GM12878 (cell line): ENCODE data around the gene PLB1. TPM values are rescaled to one million over a fixed set of nuclear protein-coding genes. Genes with fewer than 3 reads are reported as not detected.

Source experiments
- ATAC-seq: fragments of 200-7000 bp; cut with Tn5 transposase; 3 replicates; pipeline ENCODE4 v1.9.1; 2020; ENCODE audit warnings: mild to moderate bottlenecking, moderate library complexity
- BruUV-seq: library from RNA; stranded (reverse); fragments of 400-500 nt; replicated peaks from 2 replicates; lab custom pipeline; 2021; lab: Mats Ljungman, UMichigan
- CTCF ChIA-PET: fragments of 300-600 bp; sonication (Branson Sonifier 250); formaldehyde crosslinking; extraction: SDS; loops from one replicate; lab custom pipeline; 2021; ENCODE audit warnings: inconsistent platforms; lab: Yijun Ruan, JAX
- POLR2A ChIA-PET: fragments of 350-600 bp; formaldehyde crosslinking; extraction: SDS; loops from one replicate; lab custom pipeline; 2021; ENCODE audit warnings: inconsistent platforms; lab: Charles Lee
- RAD21 ChIA-PET: fragments of 300-600 bp; sonication (Branson Sonifier 250); formaldehyde crosslinking; loops from one replicate; lab custom pipeline; 2023; ENCODE audit warnings: antibody characterized with exemption; ENCODE audit not compliant: unreplicated experiment; lab: Charles Lee
- SMC1A ChIA-PET: fragments of 300-600 bp; sonication (Branson Sonifier 250); formaldehyde crosslinking; loops from one replicate; lab custom pipeline; 2023; ENCODE audit not compliant: unreplicated experiment, uncharacterized antibody; lab: Charles Lee
- DNase-seq: peaks from one replicate; pipeline ENCODE4 v3.0.0-alpha.2; 2011; ENCODE audit warnings: low read depth, low spot score
- FAIRE-seq: peaks from 3 replicates; lab custom pipeline; 2011; peaks lifted over from hg19 to GRCh38; lab: Jason Lieb, UNC
- H2AFZ ChIP-seq: 2 replicates; pipeline ENCODE4 v1.6.0; 2011; ENCODE audit warnings: low read depth, low read length, control low read depth; ENCODE audit not compliant: control insufficient read depth
- H3K27ac ChIP-seq: 2 replicates; pipeline ENCODE4 v1.5.1; 2011; ENCODE audit warnings: control low read depth; ENCODE audit not compliant: control insufficient read depth, insufficient read depth
- H3K27me3 ChIP-seq, 2 experiments: replicated peaks in 1 of 2; 2 replicates each; pipeline versions ENCODE4 v1.6.0 to v1.6.1; 2011; ENCODE audit warnings: low read length in 1 of 2; ENCODE audit not compliant: control insufficient read depth in 2 of 2, insufficient read depth in 2 of 2
- H3K36me3 ChIP-seq, 2 experiments: 2 replicates each; pipeline ENCODE4 v1.5.1; 2011; ENCODE audit warnings: low read length in 1 of 2; ENCODE audit not compliant: control insufficient read depth in 2 of 2, insufficient read depth in 2 of 2
- H3K4me1 ChIP-seq: 2 replicates; pipeline ENCODE4 v1.6.1; 2011; ENCODE audit warnings: mild to moderate bottlenecking, low read length, moderate library complexity, mixed read lengths; ENCODE audit not compliant: control insufficient read depth, insufficient read depth
- H3K4me2 ChIP-seq: 2 replicates; pipeline ENCODE4 v1.6.0; 2011; ENCODE audit warnings: control low read depth; ENCODE audit not compliant: control insufficient read depth, insufficient read depth
- H3K4me3 ChIP-seq: fragments of 200-600 bp; sonication (generic); 2 replicates; pipeline ENCODE4 v1.5.1; 2016
- H3K79me2 ChIP-seq: 2 replicates; pipeline ENCODE4 v1.6.0; 2011; ENCODE audit warnings: low read length; ENCODE audit not compliant: control insufficient read depth, insufficient read depth
- H3K9ac ChIP-seq: 2 replicates; pipeline ENCODE4 v1.8.0; 2011; ENCODE audit warnings: low read length, control low read depth, mixed read lengths; ENCODE audit not compliant: control insufficient read depth, insufficient read depth
- H3K9me3 ChIP-seq: replicated peaks from 3 replicates; pipeline ENCODE4 v1.5.1; 2011; ENCODE audit warnings: mild to moderate bottlenecking, low read length; ENCODE audit not compliant: control insufficient read depth, insufficient read depth
- H4K20me1 ChIP-seq: 2 replicates; pipeline ENCODE4 v1.6.0; 2011; ENCODE audit not compliant: control insufficient read depth, insufficient read depth
- BMI1 ChIP-seq: fragments of 450-650 bp; IDR thresholded peaks from 2 replicates; pipeline ENCODE4 v1.6.1; 2016; ENCODE audit warnings: mild to moderate bottlenecking, moderate library complexity, borderline replicate concordance
- BRCA1 ChIP-seq: IDR thresholded peaks from 2 replicates; pipeline ENCODE4 v1.6.1; 2011; ENCODE audit warnings: low read depth, low read length, improper control_type of control experiment
- CREM ChIP-seq: IDR thresholded peaks from 2 replicates; pipeline ENCODE4 v1.6.1; 2014; ENCODE audit warnings: antibody characterized with exemption, low read depth
- ELK1 ChIP-seq: IDR thresholded peaks from 2 replicates; pipeline ENCODE4 v1.6.1; 2012; ENCODE audit warnings: low read depth, low read length, improper control_type of control experiment
- KAT2A ChIP-seq: conservative IDR thresholded peaks from 2 replicates; pipeline ENCODE4 v1.6.1; 2011; ENCODE audit warnings: low read depth, low read length; ENCODE audit not compliant: control insufficient read depth
- KDM1A ChIP-seq: fragments of 200-600 bp; sonication (generic); IDR thresholded peaks from 2 replicates; pipeline ENCODE4 v1.6.1; 2016; ENCODE audit warnings: borderline replicate concordance
- MYC ChIP-seq: IDR thresholded peaks from 2 replicates; pipeline ENCODE4 v1.6.1; 2011; ENCODE audit warnings: mild to moderate bottlenecking, low read length, moderate library complexity, inconsistent platforms; ENCODE audit not compliant: insufficient read depth, insufficient replicate concordance, insufficient read length, severe bottlenecking
- POLR2A ChIP-seq: IDR thresholded peaks from 2 replicates; pipeline ENCODE4 v1.6.1; 2011; ENCODE audit warnings: low read depth, mild to moderate bottlenecking, low read length
- RBBP5 ChIP-seq: fragments of 200-600 bp; sonication (generic); conservative IDR thresholded peaks from 2 replicates; pipeline ENCODE4 v1.6.1; 2016
- RELB ChIP-seq: fragments of 450-650 bp; IDR thresholded peaks from 2 replicates; pipeline ENCODE4 v1.6.1; 2017; ENCODE audit warnings: low read depth, mild to moderate bottlenecking, moderate library complexity
- SREBF2 ChIP-seq: IDR thresholded peaks from 2 replicates; pipeline ENCODE4 v1.6.1; 2012; ENCODE audit warnings: mild to moderate bottlenecking, low read length
- TARDBP ChIP-seq: IDR thresholded peaks from 2 replicates; pipeline ENCODE4 v1.6.1; 2016; ENCODE audit warnings: borderline replicate concordance
- TCF12 ChIP-seq: IDR thresholded peaks from 2 replicates; pipeline ENCODE4 v1.6.1; 2011; ENCODE audit warnings: low read depth, mild to moderate bottlenecking, low read length
- TCF7 ChIP-seq: IDR thresholded peaks from 2 replicates; pipeline ENCODE4 v1.6.1; 2014; ENCODE audit warnings: antibody characterized with exemption, borderline replicate concordance
- WGBS: methylation state at CpG from one replicate; pipeline ENCODE4 v1.1.6; 2016; ENCODE audit warnings: low lambda C conversion rate; ENCODE audit not compliant: insufficient replicate concordance, insufficient coverage; ENCODE audit errors: missing lambda C conversion rate; 5-methylcytosine and 5-hydroxymethylcytosine counted together
- in situ Hi-C: fragments of 300-500 bp; cut with MboI; formaldehyde crosslinking; loops from 9 replicates; pipeline ENCODE4 v1.14.3; 2018; ENCODE audit warnings: mixed read lengths
- intact Hi-C: fragments of 100-400 bp; cut with micrococcal nuclease; formaldehyde crosslinking; loops from one replicate; pipeline ENCODE4 v1.14.2; 2022; ENCODE audit not compliant: unreplicated experiment
- polyA plus RNA-seq, 11 experiments: library from polyadenylated mRNA; depleted of rRNA in 4 of 11; unstranded in 6 of 11; stranded (reverse) in 5 of 11; fragments of >200 nt; fragmentation: Nextera tagmentation in 4 of 11; fragmentation: Illumina TruSeq in 1 of 11; extraction: Ambion mirVana in 4 of 11; extraction: Trizol in 1 of 11; gene quantifications; 1 replicate in 1 of 11; 2 replicates in 10 of 11; pipeline versions ENCODE4 v1.2.1 to v1.2.3, GENCODE V29; 2011 to 2016; ENCODE audit warnings: inconsistent platforms in 2 of 11, missing spikeins in 2 of 11, low read depth in 1 of 11
- total RNA-seq, 4 experiments: library from RNA; depleted of rRNA in 3 of 4; stranded (reverse); fragments of >200 nt in 3 of 4; fragmentation: Illumina TruSeq in 1 of 4; extraction: Trizol in 1 of 4; gene quantifications; 2 replicates each; pipeline versions ENCODE4 v1.2.1 to v1.2.3, GENCODE V29; 2013 to 2021
- TF ChIP-seq, protein P1 (sequence below), 3 experiments: IDR thresholded peaks in 2 of 3; conservative IDR thresholded peaks in 1 of 3; 2 replicates each; pipeline ENCODE4 v1.5.1; 2011; ENCODE audit warnings: low read depth in 3 of 3, low read length in 3 of 3, mild to moderate bottlenecking in 3 of 3, control low read depth in 2 of 3, moderate library complexity in 2 of 3, inconsistent platforms in 1 of 3, mixed read lengths in 1 of 3; ENCODE audit not compliant: control insufficient read depth in 2 of 3, insufficient read depth in 1 of 3; ENCODE audit errors: extremely low read depth in 1 of 3
- TF ChIP-seq, protein P2 (sequence below): fragments of 450-650 bp; IDR thresholded peaks from 2 replicates; pipeline ENCODE4 v1.6.1; 2017; ENCODE audit warnings: mild to moderate bottlenecking, low read depth, inconsistent platforms; ENCODE audit not compliant: poor library complexity, severe bottlenecking

The PLB1 gene
- total and polyA plus RNA-seq, 10 of the 15 experiments (the other 5 are each of a cell fraction or from before 2014, with no cell fraction given), result 0.03 to 0.49 (median 0.28) TPM

GRCh38 chr2:28627722-28628480 lies 132.0 kb downstream of the PLB1 start (continued):
- TF ChIP-seq, protein P1, sequence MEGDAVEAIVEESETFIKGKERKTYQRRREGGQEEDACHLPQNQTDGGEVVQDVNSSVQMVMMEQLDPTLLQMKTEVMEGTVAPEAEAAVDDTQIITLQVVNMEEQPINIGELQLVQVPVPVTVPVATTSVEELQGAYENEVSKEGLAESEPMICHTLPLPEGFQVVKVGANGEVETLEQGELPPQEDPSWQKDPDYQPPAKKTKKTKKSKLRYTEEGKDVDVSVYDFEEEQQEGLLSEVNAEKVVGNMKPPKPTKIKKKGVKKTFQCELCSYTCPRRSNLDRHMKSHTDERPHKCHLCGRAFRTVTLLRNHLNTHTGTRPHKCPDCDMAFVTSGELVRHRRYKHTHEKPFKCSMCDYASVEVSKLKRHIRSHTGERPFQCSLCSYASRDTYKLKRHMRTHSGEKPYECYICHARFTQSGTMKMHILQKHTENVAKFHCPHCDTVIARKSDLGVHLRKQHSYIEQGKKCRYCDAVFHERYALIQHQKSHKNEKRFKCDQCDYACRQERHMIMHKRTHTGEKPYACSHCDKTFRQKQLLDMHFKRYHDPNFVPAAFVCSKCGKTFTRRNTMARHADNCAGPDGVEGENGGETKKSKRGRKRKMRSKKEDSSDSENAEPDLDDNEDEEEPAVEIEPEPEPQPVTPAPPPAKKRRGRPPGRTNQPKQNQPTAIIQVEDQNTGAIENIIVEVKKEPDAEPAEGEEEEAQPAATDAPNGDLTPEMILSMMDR (IDR thresholded peaks at IDR 0.05 in 2 of 3, conservative IDR thresholded peaks at IDR 0.05 in 1 of 3; ENCODE audit: control insufficient read depth in 2 of 3, extremely low read depth in 1 of 3, insufficient read depth in 1 of 3, low read depth in 3 of 3, low read length in 3 of 3), result no peak

DNA sequence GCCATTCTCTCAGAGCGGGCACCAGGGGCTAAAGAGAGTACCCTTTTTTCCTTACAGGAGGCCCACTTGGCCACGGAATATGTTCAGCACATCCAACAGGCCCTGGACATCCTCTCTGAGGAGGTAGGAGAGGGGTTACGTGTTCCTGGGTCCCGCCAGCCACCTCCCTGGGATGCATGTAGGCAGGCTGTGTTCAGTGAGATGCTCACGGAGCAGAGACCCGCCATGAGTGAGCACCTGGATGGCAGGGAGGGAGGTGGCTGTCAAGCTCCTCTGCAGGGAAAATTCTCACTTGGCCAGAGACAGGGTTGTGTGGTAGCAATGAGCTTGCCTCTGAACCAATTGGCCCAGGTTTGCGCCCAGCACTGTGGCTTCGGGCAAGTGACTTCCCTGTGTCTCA lies 132.6 kb downstream of the PLB1 start:
- Histone ChIP-seq H3K4me1 (peaks cover 10% of the 10 kb centered on the region), H3K27ac (no peak overlapping the region), H3K4me3 (no peak overlapping the region), H4K20me1 (no peaks in the 10 kb centered on the region), H3K36me3 (no peaks in the 10 kb centered on the region), H2AFZ (no peak overlapping the region), H3K9ac (no peak overlapping the region), H3K9me3 (no peaks in the 10 kb centered on the region), H3K4me2 (no peak overlapping the region), H3K27me3 (no peaks in the 10 kb centered on the region), H3K79me2 (no peaks in the 10 kb centered on the region)
- no peak for DNase-seq
- no peak for ATAC-seq
- intact Hi-C loops, result no loop called here
- POLR2A ChIA-PET, result no interaction called here
- RAD21 ChIA-PET, result no interaction called here
- WGBS, result 64% methylated on average over 8 of the region's 8 CpGs
- FAIRE-seq, result no peak
- in situ Hi-C loops, result no loop called here
- SMC1A ChIA-PET, result no interaction called here
- BruUV-seq, result no TSS peak
- CTCF ChIA-PET, result no interaction called here
- TF ChIP-seq SREBF2 (no peak), BRCA1 (no peak), KDM1A (no peak), TCF7 (no peak), TARDBP (no peak), RELB (no peak), CREM (no peak), KAT2A (no peak), TCF12 (no peak), RBBP5 (no peak), BMI1 (no peak), POLR2A (no peak), MYC (no peak), ELK1 (no peak)
- TF ChIP-seq, protein P2, sequence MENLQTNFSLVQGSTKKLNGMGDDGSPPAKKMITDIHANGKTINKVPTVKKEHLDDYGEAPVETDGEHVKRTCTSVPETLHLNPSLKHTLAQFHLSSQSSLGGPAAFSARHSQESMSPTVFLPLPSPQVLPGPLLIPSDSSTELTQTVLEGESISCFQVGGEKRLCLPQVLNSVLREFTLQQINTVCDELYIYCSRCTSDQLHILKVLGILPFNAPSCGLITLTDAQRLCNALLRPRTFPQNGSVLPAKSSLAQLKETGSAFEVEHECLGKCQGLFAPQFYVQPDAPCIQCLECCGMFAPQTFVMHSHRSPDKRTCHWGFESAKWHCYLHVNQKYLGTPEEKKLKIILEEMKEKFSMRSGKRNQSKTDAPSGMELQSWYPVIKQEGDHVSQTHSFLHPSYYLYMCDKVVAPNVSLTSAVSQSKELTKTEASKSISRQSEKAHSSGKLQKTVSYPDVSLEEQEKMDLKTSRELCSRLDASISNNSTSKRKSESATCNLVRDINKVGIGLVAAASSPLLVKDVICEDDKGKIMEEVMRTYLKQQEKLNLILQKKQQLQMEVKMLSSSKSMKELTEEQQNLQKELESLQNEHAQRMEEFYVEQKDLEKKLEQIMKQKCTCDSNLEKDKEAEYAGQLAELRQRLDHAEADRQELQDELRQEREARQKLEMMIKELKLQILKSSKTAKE, result no peak
